ENCODE data around the gene NOP16.

Gene NOP16

GRCh38 chr5:176388444-176389134 is at the start of gene NOP16, which contains the start of gene HIGD2A:
NOP16 (minus strand) TSS chr5:176388598; CDS start chr5:176388539, 59 bp downstream.
HIGD2A (plus strand) TSS chr5:176388751; CDS start chr5:176388820, 69 bp downstream.
- DNase-seq: peak; percentile 99

GRCh38 chr5:176436656-176437055 is 48.3 kb upstream of the NOP16 start:
- DNase-seq: peak; percentile 50

- DNase-seq: no peak
Observed at GRCh38 chr5:176432707-176433106, 44.3 kb upstream of the NOP16 start.

- DNase-seq: no peak
Observed at GRCh38 chr5:176429972-176430371, 41.6 kb upstream of the NOP16 start.

- no peak for DNase-seq
Observed at GRCh38 chr5:176427971-176428370, 39.6 kb upstream of the NOP16 start.

- no peak for DNase-seq
Observed at GRCh38 chr5:176426876-176427275, 38.5 kb upstream of the NOP16 start.

GRCh38 chr5:176425791-176426190 is 37.4 kb upstream of the NOP16 start:
- DNase-seq: no peak

- DNase-seq: no peak
Observed at GRCh38 chr5:176425138-176425537, 36.7 kb upstream of the NOP16 start.

GRCh38 chr5:176424181-176424580 is 35.8 kb upstream of the NOP16 start:
- DNase-seq: no peak

- DNase-seq: no peak
Observed at GRCh38 chr5:176420972-176421544, 32.7 kb upstream of the NOP16 start.

- DNase-seq: no peak
Observed at GRCh38 chr5:176420086-176420485, 31.7 kb upstream of the NOP16 start.

- no peak for DNase-seq
Observed at GRCh38 chr5:176418251-176418650, 29.9 kb upstream of the NOP16 start.

- DNase-seq: no peak
Observed at GRCh38 chr5:176416965-176417364, 28.6 kb upstream of the NOP16 start.

- DNase-seq: peak; percentile 93
Observed at GRCh38 chr5:176415952-176416924, 27.8 kb upstream of the NOP16 start, which contains the start of gene CLTB. CLTB (minus strand) TSS chr5:176416539; CDS start chr5:176416363, 176 bp downstream.

GRCh38 chr5:176415240-176415951 is 27.0 kb upstream of the NOP16 start:
- no peak for DNase-seq

- DNase-seq: no peak
Observed at GRCh38 chr5:176414704-176415103, 26.3 kb upstream of the NOP16 start.

- DNase-seq: no peak
Observed at GRCh38 chr5:176413709-176414191, 25.4 kb upstream of the NOP16 start.

- DNase-seq: no peak
Observed at GRCh38 chr5:176413255-176413565, 24.8 kb upstream of the NOP16 start.

GRCh38 chr5:176412517-176413254 is 24.3 kb upstream of the NOP16 start:
- DNase-seq: no peak

GRCh38 chr5:176410486-176411180 is 22.2 kb upstream of the NOP16 start:
- no peak for DNase-seq

- no peak for DNase-seq
Observed at GRCh38 chr5:176409765-176410164, 21.4 kb upstream of the NOP16 start.
